Esophagus squamous epithelium (tissue), 4 donors: ENCODE measurements around the gene HBEGF.

Experiments used
- CTCF ChIP-seq, 6 experiments: fragments of 450-650 bp in 4 of 6; fragments of 200-600 bp in 2 of 6; sonication (generic) in 2 of 6; IDR thresholded peaks; one replicate each; pipeline ENCODE4 v1.5.1; 2016 to 2019; ENCODE audit warnings: antibody characterized with exemption in 6 of 6, mild to moderate bottlenecking in 4 of 6, moderate library complexity in 4 of 6
- POLR2A ChIP-seq, 4 donors: fragments of 450-650 bp; IDR thresholded peaks; one replicate each; pipeline ENCODE4 v1.6.1; 2017; ENCODE audit warnings: antibody characterized with exemption in 4 of 4, mild to moderate bottlenecking in 4 of 4, moderate library complexity in 3 of 4

- TF ChIP-seq POLR2A (IDR thresholded peaks at IDR 0.05) (no peak), CTCF (IDR thresholded peaks at IDR 0.05) (no peak)
Measured at GRCh38 chr5:140284013-140284412, 62.4 kb downstream of the HBEGF start.
